IMR-90 (cell line): ENCODE measurements around the gene BPTF. TPM values are rescaled to one million over a fixed set of nuclear protein-coding genes. Genes with fewer than 3 reads are reported as not detected.

Experiments used
- ATAC-seq: fragments of 200-7000 bp; cut with Tn5 transposase; 2 replicates; pipeline ENCODE4 v1.9.1; 2020; ENCODE audit warnings: low read depth, mild to moderate bottlenecking, moderate library complexity
- BruUV-seq: library from RNA; stranded (reverse); fragments of 400-500 nt; replicated peaks from 2 replicates; lab custom pipeline; 2021; lab: Mats Ljungman, UMichigan
- CTCF ChIA-PET: fragments of 300-600 bp; formaldehyde crosslinking; extraction: SDS; loops from one replicate; lab custom pipeline; 2021; ENCODE audit warnings: antibody characterized with exemption; lab: Yijun Ruan, JAX
- POLR2A ChIA-PET: fragments of 300-600 bp; sonication (Branson Sonifier 250); formaldehyde crosslinking; loops from one replicate; lab custom pipeline; 2022; ENCODE audit warnings: antibody characterized with exemption; ENCODE audit not compliant: unreplicated experiment; lab: Charles Lee
- DNase-seq: peaks from one replicate; pipeline ENCODE4 v3.0.0; 2013
- H2AFZ ChIP-seq: replicated peaks from 2 replicates; pipeline ENCODE3; 2013; ENCODE audit warnings: low read length, mild to moderate bottlenecking; ENCODE audit not compliant: poor library complexity
- H2AK5ac ChIP-seq: 2 replicates; pipeline ENCODE4 v1.6.1; 2013; ENCODE audit warnings: low read depth, low read length, inconsistent platforms
- H2AK9ac ChIP-seq: replicated peaks from 2 replicates; pipeline ENCODE3; 2013; ENCODE audit warnings: mild to moderate bottlenecking, low read depth, low read length, moderate library complexity; ENCODE audit not compliant: poor library complexity
- H2BK120ac ChIP-seq: 2 replicates; pipeline ENCODE4 v1.6.1; 2013; ENCODE audit warnings: low read depth, low read length, inconsistent platforms
- H2BK15ac ChIP-seq: 3 replicates; pipeline ENCODE4 v1.6.1; 2013; ENCODE audit warnings: low read depth, low read length, inconsistent platforms
- H2BK20ac ChIP-seq: 2 replicates; pipeline ENCODE4 v1.6.1; 2013; ENCODE audit warnings: low read depth, mild to moderate bottlenecking, inconsistent platforms, low read length, moderate library complexity
- H2BK5ac ChIP-seq: 2 replicates; pipeline ENCODE4 v1.6.1; 2013; ENCODE audit warnings: mild to moderate bottlenecking, low read depth, low read length, inconsistent platforms; ENCODE audit not compliant: poor library complexity, severe bottlenecking
- H3K14ac ChIP-seq: replicated peaks from 2 replicates; pipeline ENCODE4 v1.6.1; 2013; ENCODE audit warnings: low read depth, low read length, inconsistent platforms
- H3K18ac ChIP-seq: 2 replicates; pipeline ENCODE4 v1.6.1; 2013; ENCODE audit warnings: low read depth, low read length, control low read depth
- H3K23ac ChIP-seq: 2 replicates; pipeline ENCODE4 v1.6.1; 2013; ENCODE audit warnings: low read depth, low read length, inconsistent platforms
- H3K27ac ChIP-seq: 2 replicates; pipeline ENCODE4 v1.5.1; 2013; ENCODE audit warnings: mild to moderate bottlenecking, control low read depth, low read length; ENCODE audit not compliant: insufficient read depth
- H3K27me3 ChIP-seq: 2 replicates; pipeline ENCODE4 v1.6.1; 2013; ENCODE audit warnings: low read length; ENCODE audit not compliant: control insufficient read depth, insufficient read depth
- H3K36me3 ChIP-seq: 2 replicates; pipeline ENCODE4 v1.6.1; 2013; ENCODE audit warnings: low read length, mixed read lengths; ENCODE audit not compliant: control insufficient read depth, insufficient read depth
- H3K4ac ChIP-seq: 2 replicates; pipeline ENCODE4 v1.6.1; 2013; ENCODE audit warnings: low read depth, low read length, inconsistent platforms
- H3K4me1 ChIP-seq: 2 replicates; pipeline ENCODE4 v1.6.1; 2013; ENCODE audit warnings: low read length, mixed read lengths; ENCODE audit not compliant: control insufficient read depth, insufficient read depth
- H3K4me2 ChIP-seq: 2 replicates; pipeline ENCODE4 v1.6.1; 2013; ENCODE audit warnings: low read depth, mild to moderate bottlenecking, control low read depth, low read length, moderate library complexity
- H3K4me3 ChIP-seq: 2 replicates; pipeline ENCODE4 v1.5.1; 2013; ENCODE audit warnings: low read depth, mild to moderate bottlenecking, control low read depth, low read length, moderate library complexity; ENCODE audit not compliant: insufficient read depth
- H3K56ac ChIP-seq: 2 replicates; pipeline ENCODE4 v1.6.1; 2013; ENCODE audit warnings: low read length, inconsistent platforms; ENCODE audit not compliant: insufficient read depth; ENCODE audit errors: extremely low read depth
- H3K79me1 ChIP-seq, 2 experiments: 2 replicates each; pipeline ENCODE4 v1.6.1; 2013; ENCODE audit warnings: low read length in 2 of 2, inconsistent platforms in 1 of 2, low read depth in 1 of 2
- H3K9ac ChIP-seq: 2 replicates; pipeline ENCODE4 v1.6.1; 2013; ENCODE audit warnings: low read depth, low read length, control low read depth
- H3K9me1 ChIP-seq: 2 replicates; pipeline ENCODE4 v1.6.1; 2013; ENCODE audit warnings: low read length, inconsistent platforms; ENCODE audit not compliant: insufficient read depth
- H3K9me3 ChIP-seq: 2 replicates; pipeline ENCODE4 v1.6.1; 2013; ENCODE audit warnings: low read length; ENCODE audit not compliant: control insufficient read depth, insufficient read depth
- H4K20me1 ChIP-seq: 2 replicates; pipeline ENCODE4 v1.6.1; 2013; ENCODE audit warnings: low read length, inconsistent platforms; ENCODE audit not compliant: insufficient read depth
- H4K5ac ChIP-seq: 2 replicates; pipeline ENCODE4 v1.6.1; 2013; ENCODE audit warnings: mild to moderate bottlenecking, low read depth, low read length, control low read depth
- H4K8ac ChIP-seq, 2 experiments: 2 replicates each; pipeline ENCODE4 v1.6.1; 2013; ENCODE audit warnings: low read depth in 2 of 2, low read length in 2 of 2, control low read depth in 1 of 2, inconsistent platforms in 1 of 2
- H4K91ac ChIP-seq: 2 replicates; pipeline ENCODE4 v1.6.1; 2013; ENCODE audit warnings: low read depth, low read length, inconsistent platforms; ENCODE audit not compliant: insufficient read depth
- CHD1 ChIP-seq: IDR thresholded peaks from 2 replicates; pipeline ENCODE4 v1.6.1; 2012; ENCODE audit warnings: low read depth, low read length, improper control_type of control experiment
- FOS ChIP-seq: fragments of 150-350 bp; IDR thresholded peaks from 2 replicates; pipeline ENCODE4 v1.6.1; 2016; ENCODE audit warnings: low read depth, low read length
- MXI1 ChIP-seq: IDR thresholded peaks from 2 replicates; pipeline ENCODE4 v1.6.1; 2012; ENCODE audit warnings: low read depth, mild to moderate bottlenecking, low read length, moderate library complexity, borderline replicate concordance
- NFE2L2 ChIP-seq: fragments of 150-350 bp; IDR thresholded peaks from 2 replicates; pipeline ENCODE4 v1.6.1; 2016; ENCODE audit warnings: low read depth, mild to moderate bottlenecking, low read length
- RAD21 ChIP-seq: IDR thresholded peaks from 2 replicates; pipeline ENCODE4 v1.6.1; 2012; ENCODE audit warnings: low read length, improper control_type of control experiment
- SMC3 ChIP-seq: fragments of 150-350 bp; IDR thresholded peaks from 2 replicates; pipeline ENCODE4 v1.6.1; 2016; ENCODE audit warnings: low read depth, mild to moderate bottlenecking, antibody characterized with exemption, low read length, moderate library complexity
- whole genome bisulfite sequencing, 2 experiments: methylation state at CpG; one replicate each; pipeline versions ENCODE4 v1.1.5 to v1.1.7; 2013; ENCODE audit warnings: missing lambda C conversion rate in 2 of 2; ENCODE audit not compliant: insufficient read length in 1 of 2; ENCODE audit errors: extremely low coverage in 2 of 2; 5-methylcytosine and 5-hydroxymethylcytosine counted together
- dilution Hi-C: fragments of 300-500 bp; cut with HindIII; formaldehyde crosslinking; loops from one replicate; pipeline ENCODE4 v1.14.3; 2018; ENCODE audit warnings: low sequenced_read_pairs; ENCODE audit not compliant: unreplicated experiment
- in situ Hi-C: fragments of 300-500 bp; cut with MboI; formaldehyde crosslinking; loops from 3 replicates; pipeline ENCODE4 v1.14.3; 2019; ENCODE audit warnings: low sequenced_read_pairs, inconsistent platforms, mixed read lengths
- intact Hi-C: fragments of 100-400 bp; cut with micrococcal nuclease; formaldehyde crosslinking; loops from 2 replicates; pipeline ENCODE4 v1.10.0; 2022
- polyA plus RNA-seq, 3 experiments: library from polyadenylated mRNA; depleted of rRNA; stranded (reverse); fragments of >200 nt; gene quantifications; 2 replicates each; pipeline ENCODE4 v1.2.3, GENCODE V29; 2012; ENCODE audit warnings: low replicate concordance in 1 of 3
- total RNA-seq: library from RNA; depleted of rRNA; stranded (reverse); fragments of >200 nt; gene quantifications from 2 replicates; pipeline ENCODE4 v1.2.3, GENCODE V29; 2012
- TF ChIP-seq, protein P1 (sequence below): fragments of 150-350 bp; IDR thresholded peaks from 2 replicates; pipeline ENCODE4 v1.6.1; 2017; ENCODE audit warnings: mild to moderate bottlenecking, antibody characterized with exemption, low read length, low read depth
- TF ChIP-seq, protein P2 (sequence below): conservative IDR thresholded peaks from 2 replicates; pipeline ENCODE4 v1.5.1; 2012; ENCODE audit warnings: mild to moderate bottlenecking, low read depth, low read length, improper control_type of control experiment

BPTF gene
- total and polyA plus RNA-seq, 2 of the 4 experiments (the other 2 are of a cell fraction) = 32.3 to 35.7 TPM

DNA sequence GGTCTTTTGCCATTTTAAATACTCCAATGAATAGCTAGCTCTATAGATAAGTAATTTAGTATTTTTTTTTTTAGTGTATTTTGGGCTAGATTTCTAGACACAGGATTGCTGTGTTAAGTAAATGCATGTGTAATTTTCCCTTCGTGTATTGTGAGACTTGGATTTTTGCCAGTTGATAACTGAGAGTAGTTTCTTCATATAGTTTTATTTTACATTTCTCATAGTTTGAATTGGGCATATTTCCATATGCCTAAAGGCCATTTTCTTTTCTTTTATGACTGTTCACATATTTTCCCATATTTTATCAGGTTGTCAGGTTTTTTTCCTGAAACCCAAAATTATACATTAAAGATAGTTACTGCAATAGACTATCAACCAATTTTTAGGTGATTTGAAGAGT lies 59.4 kb downstream of the BPTF start:
- Histone ChIP-seq H2BK120ac (no peak overlapping the region), H2BK15ac (no peak overlapping the region), H3K27me3 (no peaks in the 10 kb centered on the region), H4K91ac (no peak overlapping the region), H3K27ac (no peak overlapping the region), H3K4me1 (no peaks in the 10 kb centered on the region), H2AFZ (no peak overlapping the region), H4K5ac (no peak overlapping the region), H3K36me3 (peaks cover 7% of the 10 kb centered on the region), H2BK5ac (no peak overlapping the region), H2AK5ac (no peak overlapping the region), H4K20me1 (no peaks in the 10 kb centered on the region; the same call in 1 of the 2 replicates), H3K9me3 (no peaks in the 10 kb centered on the region), H3K4me2 (no peak overlapping the region), H3K23ac (no peak overlapping the region), H3K79me1 (peaks cover 19 to 28% of the 10 kb centered on the region in 2 experiments), H3K4me3 (no peak overlapping the region), H3K56ac (no peak overlapping the region), H3K9me1 (peaks cover 3% of the 10 kb centered on the region; the same call in 1 of the 2 replicates), H2AK9ac (no peak overlapping the region), H3K18ac (no peak overlapping the region), H3K14ac (no peak overlapping the region), H4K8ac (no peak overlapping the region), H2BK20ac (no peak overlapping the region), H3K4ac (no peak overlapping the region), H3K9ac (no peak overlapping the region)
- no peak for ATAC-seq
- no CpG with 5 or more reads among the region's 1 CpG for WGBS, 2 experiments
- ChIA-PET CTCF (no interaction called here), POLR2A (no interaction called here)
- TF ChIP-seq CHD1 (no peak), MXI1 (no peak), NFE2L2 (no peak), SMC3 (no peak), FOS (no peak), RAD21 (no peak)
- TF ChIP-seq, protein P1, sequence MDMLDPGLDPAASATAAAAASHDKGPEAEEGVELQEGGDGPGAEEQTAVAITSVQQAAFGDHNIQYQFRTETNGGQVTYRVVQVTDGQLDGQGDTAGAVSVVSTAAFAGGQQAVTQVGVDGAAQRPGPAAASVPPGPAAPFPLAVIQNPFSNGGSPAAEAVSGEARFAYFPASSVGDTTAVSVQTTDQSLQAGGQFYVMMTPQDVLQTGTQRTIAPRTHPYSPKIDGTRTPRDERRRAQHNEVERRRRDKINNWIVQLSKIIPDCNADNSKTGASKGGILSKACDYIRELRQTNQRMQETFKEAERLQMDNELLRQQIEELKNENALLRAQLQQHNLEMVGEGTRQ = no peak
- TF ChIP-seq, protein P2, sequence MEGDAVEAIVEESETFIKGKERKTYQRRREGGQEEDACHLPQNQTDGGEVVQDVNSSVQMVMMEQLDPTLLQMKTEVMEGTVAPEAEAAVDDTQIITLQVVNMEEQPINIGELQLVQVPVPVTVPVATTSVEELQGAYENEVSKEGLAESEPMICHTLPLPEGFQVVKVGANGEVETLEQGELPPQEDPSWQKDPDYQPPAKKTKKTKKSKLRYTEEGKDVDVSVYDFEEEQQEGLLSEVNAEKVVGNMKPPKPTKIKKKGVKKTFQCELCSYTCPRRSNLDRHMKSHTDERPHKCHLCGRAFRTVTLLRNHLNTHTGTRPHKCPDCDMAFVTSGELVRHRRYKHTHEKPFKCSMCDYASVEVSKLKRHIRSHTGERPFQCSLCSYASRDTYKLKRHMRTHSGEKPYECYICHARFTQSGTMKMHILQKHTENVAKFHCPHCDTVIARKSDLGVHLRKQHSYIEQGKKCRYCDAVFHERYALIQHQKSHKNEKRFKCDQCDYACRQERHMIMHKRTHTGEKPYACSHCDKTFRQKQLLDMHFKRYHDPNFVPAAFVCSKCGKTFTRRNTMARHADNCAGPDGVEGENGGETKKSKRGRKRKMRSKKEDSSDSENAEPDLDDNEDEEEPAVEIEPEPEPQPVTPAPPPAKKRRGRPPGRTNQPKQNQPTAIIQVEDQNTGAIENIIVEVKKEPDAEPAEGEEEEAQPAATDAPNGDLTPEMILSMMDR = no peak
- no peak for DNase-seq
- intact Hi-C loops = no loop called here
- in situ Hi-C loops = no loop called here
- dilution Hi-C loops = no loop called here
- no TSS peak for BruUV-seq
